Upper lobe of left lung (tissue), 4 donors: ENCODE results near the gene PRTFDC1.

Experiments
- EP300 ChIP-seq, 4 donors: sonication (generic); formaldehyde crosslinking; IDR thresholded peaks; one replicate each; pipeline ENCODE4 v1.5.1; 2017; ENCODE audit warnings: antibody characterized with exemption in 4 of 4, control low read depth in 2 of 4
- POLR2A ChIP-seq, 4 donors: fragments of 450-650 bp; IDR thresholded peaks; one replicate each; pipeline ENCODE4 v1.5.1; 2016 to 2017; ENCODE audit warnings: antibody characterized with exemption in 4 of 4, mild to moderate bottlenecking in 2 of 4
- TF ChIP-seq, protein P1 (sequence below), 6 experiments: fragments of 450-650 bp in 4 of 6; fragments of 200-600 bp in 2 of 6; sonication (generic) in 2 of 6; IDR thresholded peaks; one replicate each; pipeline ENCODE4 v1.5.1; 2016 to 2019; ENCODE audit warnings: antibody characterized with exemption in 6 of 6

DNA sequence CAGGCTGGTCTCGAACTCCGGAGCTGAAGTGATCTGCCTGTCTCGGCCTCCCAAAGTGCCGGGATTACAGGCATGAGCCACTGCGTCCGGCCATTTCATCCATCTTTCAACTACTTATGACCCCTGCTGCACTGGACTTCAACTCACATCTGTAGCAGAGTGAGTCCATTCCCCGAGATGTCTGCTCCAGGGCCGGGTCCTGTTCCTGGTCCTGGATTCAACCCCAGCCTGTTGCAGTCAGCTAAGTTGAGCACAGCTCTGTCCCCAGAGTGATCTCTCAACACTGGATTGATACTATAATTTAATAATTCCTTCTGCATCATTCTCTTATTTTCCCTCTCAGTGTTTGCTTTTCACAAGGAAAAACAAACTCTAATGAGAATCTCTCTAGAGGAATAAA lies 25.8 kb downstream of the PRTFDC1 start:
- TF ChIP-seq, protein P1, sequence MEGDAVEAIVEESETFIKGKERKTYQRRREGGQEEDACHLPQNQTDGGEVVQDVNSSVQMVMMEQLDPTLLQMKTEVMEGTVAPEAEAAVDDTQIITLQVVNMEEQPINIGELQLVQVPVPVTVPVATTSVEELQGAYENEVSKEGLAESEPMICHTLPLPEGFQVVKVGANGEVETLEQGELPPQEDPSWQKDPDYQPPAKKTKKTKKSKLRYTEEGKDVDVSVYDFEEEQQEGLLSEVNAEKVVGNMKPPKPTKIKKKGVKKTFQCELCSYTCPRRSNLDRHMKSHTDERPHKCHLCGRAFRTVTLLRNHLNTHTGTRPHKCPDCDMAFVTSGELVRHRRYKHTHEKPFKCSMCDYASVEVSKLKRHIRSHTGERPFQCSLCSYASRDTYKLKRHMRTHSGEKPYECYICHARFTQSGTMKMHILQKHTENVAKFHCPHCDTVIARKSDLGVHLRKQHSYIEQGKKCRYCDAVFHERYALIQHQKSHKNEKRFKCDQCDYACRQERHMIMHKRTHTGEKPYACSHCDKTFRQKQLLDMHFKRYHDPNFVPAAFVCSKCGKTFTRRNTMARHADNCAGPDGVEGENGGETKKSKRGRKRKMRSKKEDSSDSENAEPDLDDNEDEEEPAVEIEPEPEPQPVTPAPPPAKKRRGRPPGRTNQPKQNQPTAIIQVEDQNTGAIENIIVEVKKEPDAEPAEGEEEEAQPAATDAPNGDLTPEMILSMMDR (IDR thresholded peaks at IDR 0.05), result no peak
- no peak for TF ChIP-seq EP300 (IDR thresholded peaks at IDR 0.05)
- no peak for TF ChIP-seq POLR2A (IDR thresholded peaks at IDR 0.05)
